ENCODE results near the gene RBL2.

GRCh38 chr16:53404959-53405358 lies 29.3 kb upstream of the RBL2 start:
- TF ChIP-seq CTCF (IDR thresholded peaks at IDR 0.05; ENCODE audit: extremely low read depth in 1 of 2, insufficient read depth in 1 of 2, low read depth in 1 of 2, low read length in 2 of 2) = no peak
- no peak for TF ChIP-seq POLR2AphosphoS5 (IDR thresholded peaks at IDR 0.05; ENCODE audit: insufficient read depth, low read depth, low read length)
- no peak for TF ChIP-seq FOS (IDR thresholded peaks at IDR 0.05; ENCODE audit: borderline replicate concordance, insufficient read depth, low read length)
- no peak for TF ChIP-seq EZH2 (IDR thresholded peaks at IDR 0.05; ENCODE audit: borderline replicate concordance, low read depth, low read length, severe bottlenecking)
- no peak for TF ChIP-seq GATA2 (IDR thresholded peaks at IDR 0.05; ENCODE audit: insufficient read depth, insufficient read length, low read depth, low read length)
- no peak for TF ChIP-seq POLR2A (IDR thresholded peaks at IDR 0.05; ENCODE audit: low read depth, low read length)

All from endothelial cell of umbilical vein (primary cell).